HG03097 (cell line): Measurements from ENCODE around the gene PKNOX2.

Source experiments
- ATAC-seq: cut with Tn5 transposase; IDR thresholded peaks from one replicate; pipeline ENCODE4 v1.9.1; 2021; ENCODE audit not compliant: unreplicated experiment, low FRiP score

Gene PKNOX2

GRCh38 chr11:125304136-125304535, 139.6 kb downstream of the PKNOX2 start:
- no peak for ATAC-seq

GRCh38 chr11:125304876-125305275, 140.3 kb downstream of the PKNOX2 start:
- no peak for ATAC-seq

GRCh38 chr11:125305345-125305744, 140.8 kb downstream of the PKNOX2 start:
- ATAC-seq: no peak

GRCh38 chr11:125306476-125306875, 141.9 kb downstream of the PKNOX2 start:
- no peak for ATAC-seq

GRCh38 chr11:125308246-125308645, 143.7 kb downstream of the PKNOX2 start:
- ATAC-seq: no peak

GRCh38 chr11:125312391-125312790, 147.8 kb downstream of the PKNOX2 start:
- no peak for ATAC-seq

GRCh38 chr11:125312812-125313211, 148.3 kb downstream of the PKNOX2 start:
- no peak for ATAC-seq

GRCh38 chr11:125313271-125314219, 149.0 kb downstream of the PKNOX2 start:
- no peak for ATAC-seq

GRCh38 chr11:125314276-125315078, 149.9 kb downstream of the PKNOX2 start:
- no peak for ATAC-seq

- no peak for ATAC-seq
Measured at GRCh38 chr11:125315079-125315740, 150.7 kb downstream of the PKNOX2 start.

GRCh38 chr11:125317416-125317815, 152.9 kb downstream of the PKNOX2 start:
- no peak for ATAC-seq

GRCh38 chr11:125319649-125320048, 155.1 kb downstream of the PKNOX2 start:
- ATAC-seq: no peak

- no peak for ATAC-seq
Measured at GRCh38 chr11:125320347-125321076, 156.0 kb downstream of the PKNOX2 start.

GRCh38 chr11:125322289-125322688, 157.7 kb downstream of the PKNOX2 start:
- no peak for ATAC-seq

GRCh38 chr11:125325196-125325595, 160.6 kb downstream of the PKNOX2 start:
- ATAC-seq: no peak

- ATAC-seq: no peak
Measured at GRCh38 chr11:125326126-125326525, 161.6 kb downstream of the PKNOX2 start.

GRCh38 chr11:125327518-125328224, 163.1 kb downstream of the PKNOX2 start:
- no peak for ATAC-seq

- ATAC-seq: no peak
Measured at GRCh38 chr11:125328225-125328580, 163.7 kb downstream of the PKNOX2 start.

GRCh38 chr11:125329786-125330185, 165.2 kb downstream of the PKNOX2 start:
- ATAC-seq: no peak
